Panc1 (cell line): ENCODE measurements around the gene RIPPLY3. TPM values are rescaled to one million over a fixed set of nuclear protein-coding genes. Genes with fewer than 3 reads are reported as not detected.

Source experiments
- ATAC-seq: fragments of 200-7000 bp; cut with Tn5 transposase; 2 replicates; pipeline ENCODE4 v1.9.1; 2020; ENCODE audit warnings: mild to moderate bottlenecking, moderate library complexity
- BruUV-seq: library from RNA; stranded (reverse); fragments of 400-500 nt; replicated peaks from 2 replicates; lab custom pipeline; 2021; lab: Mats Ljungman, UMichigan
- CTCF ChIA-PET: fragments of 300-600 bp; sonication (Branson Sonifier 250); formaldehyde crosslinking; loops from one replicate; lab custom pipeline; 2022; ENCODE audit warnings: antibody characterized with exemption; lab: Charles Lee
- POLR2A ChIA-PET: fragments of 300-600 bp; sonication (Branson Sonifier 250); formaldehyde crosslinking; loops from one replicate; lab custom pipeline; 2022; ENCODE audit warnings: antibody characterized with exemption; lab: Charles Lee
- DNase-seq: peaks from one replicate; pipeline ENCODE4 v3.0.0-alpha.2; 2010; ENCODE audit warnings: low read depth, low spot score
- H3K27ac ChIP-seq: 2 replicates; pipeline ENCODE4 v1.5.1; 2011; ENCODE audit warnings: mild to moderate bottlenecking, low read length, inconsistent platforms
- H3K27me3 ChIP-seq: fragments of 200-500 bp; sonication (Bioruptor generic); 2 replicates; pipeline ENCODE4 v1.6.0; 2014; ENCODE audit warnings: low read length, inconsistent platforms; ENCODE audit not compliant: control insufficient read depth, insufficient read depth
- H3K36me3 ChIP-seq: fragments of 200-500 bp; sonication (Bioruptor generic); 2 replicates; pipeline ENCODE4 v1.5.1; 2014; ENCODE audit warnings: inconsistent platforms, mild to moderate bottlenecking, low read length, moderate library complexity; ENCODE audit not compliant: control insufficient read depth, insufficient read depth
- H3K4me1 ChIP-seq: 2 replicates; pipeline ENCODE4 v1.5.1; 2011; ENCODE audit warnings: inconsistent platforms, mild to moderate bottlenecking, low read length, moderate library complexity; ENCODE audit not compliant: control insufficient read depth, insufficient read depth
- H3K4me3 ChIP-seq, 2 experiments: 2 replicates each; pipeline ENCODE4 v1.5.1; 2011 to 2012; ENCODE audit warnings: low read depth in 2 of 2, low read length in 2 of 2, mild to moderate bottlenecking in 2 of 2, inconsistent platforms in 1 of 2, moderate library complexity in 1 of 2
- H3K9me3 ChIP-seq: fragments of 200-500 bp; sonication (Bioruptor generic); 2 replicates; pipeline ENCODE4 v1.5.1; 2014; ENCODE audit warnings: low read depth, mild to moderate bottlenecking, inconsistent platforms, low read length, moderate library complexity; ENCODE audit not compliant: control insufficient read depth, insufficient read depth
- CTCF ChIP-seq: fragments of 450-650 bp; IDR thresholded peaks from 2 replicates; pipeline ENCODE4 v1.5.1; 2017; ENCODE audit warnings: mild to moderate bottlenecking
- POLR2AphosphoS5 ChIP-seq: IDR thresholded peaks from 2 replicates; pipeline ENCODE4 v1.6.1; 2012; ENCODE audit warnings: mild to moderate bottlenecking, low read depth, low read length, moderate library complexity
- REST ChIP-seq, 2 experiments: IDR thresholded peaks; 2 replicates each; pipeline ENCODE4 v1.6.1; 2011 to 2012; ENCODE audit warnings: low read depth in 2 of 2, control low read depth in 1 of 2, low read length in 1 of 2, mild to moderate bottlenecking in 1 of 2, moderate library complexity in 1 of 2; ENCODE audit not compliant: insufficient read depth in 1 of 2
- SIN3A ChIP-seq: IDR thresholded peaks from 2 replicates; pipeline ENCODE4 v1.6.1; 2012; ENCODE audit warnings: low read depth, mild to moderate bottlenecking, low read length, moderate library complexity, borderline replicate concordance; ENCODE audit not compliant: insufficient read depth
- TCF7L2 ChIP-seq: IDR thresholded peaks from 2 replicates; pipeline ENCODE4 v1.6.1; 2011; ENCODE audit warnings: mild to moderate bottlenecking, low read depth, low read length, inconsistent platforms
- in situ Hi-C: cut with HindIII; loops from 2 replicates; pipeline ENCODE4 v1.10.0; 2016; ENCODE audit warnings: low sequenced_read_pairs, low pct_unique_long_range_greater_than_20kb
- intact Hi-C: fragments of 100-400 bp; cut with micrococcal nuclease; formaldehyde crosslinking; loops from one replicate; pipeline ENCODE4 v1.10.0; 2022; ENCODE audit not compliant: unreplicated experiment
- total RNA-seq: library from RNA; stranded (reverse); gene quantifications from one replicate; pipeline ENCODE4 v1.2.1, GENCODE V29; 2021; ENCODE audit not compliant: unreplicated experiment

Gene RIPPLY3
- total RNA-seq, 1 experiment from 2014 or later: 1.2 TPM

DNA sequence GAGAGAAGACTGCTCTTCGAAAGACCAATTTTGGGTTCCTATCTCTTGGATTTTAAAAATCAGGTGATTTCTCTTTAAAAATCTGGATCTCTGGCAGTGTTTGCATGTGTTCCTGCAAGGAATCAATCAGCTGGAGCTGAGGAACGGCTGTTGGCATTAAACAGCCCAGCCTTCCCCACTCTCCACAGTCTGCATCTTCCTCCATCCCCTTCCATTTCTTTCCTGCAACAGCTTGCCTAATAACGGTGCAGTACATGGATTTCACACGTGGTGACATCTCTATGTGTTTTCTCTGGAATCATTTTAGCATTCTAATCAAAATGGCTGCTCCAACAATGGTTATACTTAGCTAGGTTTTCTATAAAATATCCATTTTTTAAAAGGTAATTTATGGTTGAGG, 20.0 kb downstream of the RIPPLY3 start:
- POLR2A ChIA-PET: interaction anchor here (0.7 kb wide), 1 partner anchor 47 kb away, joined by 3 read pairs; no protein-coding TSS in a partner anchor

GRCh38 chr21:37028570-37028969, 22.1 kb downstream of the RIPPLY3 start:
- no peak for DNase-seq
- intact Hi-C loops: no loop called here
- Histone ChIP-seq H3K27me3 (no peaks in the 10 kb centered on the region), H3K4me3 (no peak overlapping the region), H3K4me1 (peaks cover 4% of the 10 kb centered on the region; the same call in 1 of the 2 replicates), H3K9me3 (no peaks in the 10 kb centered on the region), H3K27ac (no peak overlapping the region), H3K36me3 (no peaks in the 10 kb centered on the region)
- CTCF ChIA-PET: no interaction called here
- BruUV-seq: no TSS peak
- TF ChIP-seq TCF7L2 (no peak), POLR2AphosphoS5 (no peak), REST (IDR thresholded peaks at IDR 0.05; ENCODE audit: insufficient read depth in 1 of 2, low read depth in 2 of 2, low read length in 1 of 2) (no peak), SIN3A (no peak), CTCF (no peak)
- in situ Hi-C loops: no loop called here
- POLR2A ChIA-PET: no interaction called here
- ATAC-seq: no peak

More for the DNA sequence above, 20.0 kb downstream of the RIPPLY3 start:
- CTCF ChIA-PET: interaction anchor here (0.6 kb wide), 1 partner anchor 16 kb away, joined by 3 read pairs; no protein-coding TSS in a partner anchor
- H3K4me1 ChIP-seq: no peaks in the 10 kb centered on the region
- in situ Hi-C loops (no loop called here), intact Hi-C loops (no loop called here)
- no peaks in the 10 kb centered on the region for H3K27me3 ChIP-seq
- H3K4me3 ChIP-seq: no peak overlapping the region
- no peak for ATAC-seq
- H3K36me3 ChIP-seq: no peaks in the 10 kb centered on the region
- H3K9me3 ChIP-seq: no peaks in the 10 kb centered on the region
- TF ChIP-seq CTCF: no peak
- TF ChIP-seq TCF7L2: no peak
- no peak overlapping the region for H3K27ac ChIP-seq
- DNase-seq: no peak
- no TSS peak for BruUV-seq
